PC-9 (cell line): ENCODE measurements around the gene MAGI2. TPM values are rescaled to one million over a fixed set of nuclear protein-coding genes. Genes with fewer than 3 reads are reported as not detected.

Experiments
- BruUV-seq: library from RNA; stranded (reverse); fragments of 400-500 nt; replicated peaks from 2 replicates; lab custom pipeline; 2021; lab: Mats Ljungman, UMichigan
- CTCF ChIA-PET: fragments of 300-600 bp; sonication (Branson Sonifier 250); formaldehyde crosslinking; loops from one replicate; lab custom pipeline; 2022; ENCODE audit warnings: antibody characterized with exemption; lab: Charles Lee
- POLR2A ChIA-PET: fragments of 300-600 bp; sonication (Branson Sonifier 250); formaldehyde crosslinking; loops from one replicate; lab custom pipeline; 2022; ENCODE audit warnings: antibody characterized with exemption; ENCODE audit not compliant: unreplicated experiment; lab: Charles Lee
- DNase-seq, 2 experiments: peaks; one replicate each; pipeline versions ENCODE4 v3.0.0 to v3.0.0-alpha.2; 2015 to 2022; ENCODE audit warnings: mixed read lengths in 1 of 2
- H2AFZ ChIP-seq: fragments of 200-600 bp; sonication (generic); 2 replicates; pipeline ENCODE4 v1.8.1; 2017; ENCODE audit warnings: antibody characterized with exemption
- H3F3A ChIP-seq: fragments of 200-600 bp; sonication (generic); 2 replicates; pipeline ENCODE4 v1.8.1; 2017; ENCODE audit warnings: antibody characterized with exemption, mild to moderate bottlenecking, low read depth; ENCODE audit not compliant: insufficient read depth
- H3K27ac ChIP-seq: fragments of 200-600 bp; sonication (generic); 2 replicates; pipeline ENCODE4 v1.6.1; 2016; ENCODE audit warnings: mixed run types
- H3K27me3 ChIP-seq: fragments of 200-600 bp; sonication (generic); 2 replicates; pipeline ENCODE4 v1.6.1; 2016; ENCODE audit warnings: low read depth, mixed run types; ENCODE audit not compliant: insufficient read depth
- H3K36me3 ChIP-seq: fragments of 200-600 bp; sonication (generic); 2 replicates; pipeline ENCODE4 v1.6.1; 2016; ENCODE audit warnings: low read depth, mixed run types
- H3K4me1 ChIP-seq: fragments of 200-600 bp; sonication (generic); replicated peaks from 2 replicates; pipeline ENCODE4 v1.6.1; 2016; ENCODE audit warnings: mixed run types; ENCODE audit not compliant: insufficient read depth
- H3K4me2 ChIP-seq: fragments of 200-600 bp; sonication (generic); 2 replicates; pipeline ENCODE4 v1.6.1; 2017; ENCODE audit warnings: mixed run types
- H3K4me3 ChIP-seq: fragments of 200-600 bp; sonication (generic); 2 replicates; pipeline ENCODE4 v1.6.1; 2016; ENCODE audit warnings: mixed run types
- H3K79me2 ChIP-seq: fragments of 200-600 bp; sonication (generic); 2 replicates; pipeline ENCODE4 v1.6.1; 2017; ENCODE audit warnings: low read depth, mixed run types
- H3K9me2 ChIP-seq: fragments of 200-600 bp; sonication (generic); 2 replicates; pipeline ENCODE4 v1.8.1; 2017; ENCODE audit warnings: mild to moderate bottlenecking; ENCODE audit not compliant: insufficient read depth
- H3K9me3 ChIP-seq: fragments of 200-600 bp; sonication (generic); 2 replicates; pipeline ENCODE4 v1.8.1; 2016; ENCODE audit warnings: low read depth; ENCODE audit not compliant: insufficient read depth
- H4K20me1 ChIP-seq: fragments of 200-600 bp; sonication (generic); 2 replicates; pipeline ENCODE4 v1.8.1; 2017; ENCODE audit not compliant: insufficient read depth
- EZH2 ChIP-seq: fragments of 200-600 bp; sonication (generic); IDR thresholded peaks from 2 replicates; pipeline ENCODE4 v1.8.0; 2017; ENCODE audit warnings: antibody characterized with exemption, low read depth
- intact Hi-C: fragments of 100-400 bp; cut with micrococcal nuclease; formaldehyde crosslinking; loops from one replicate; pipeline ENCODE4 v1.10.0; 2022; ENCODE audit not compliant: unreplicated experiment
- total RNA-seq: library from RNA; stranded (reverse); gene quantifications from 2 replicates; pipeline ENCODE4 v1.2.3, GENCODE V29; 2021
- TF ChIP-seq, protein P1 (sequence below): fragments of 200-600 bp; sonication (generic); conservative IDR thresholded peaks from 2 replicates; pipeline ENCODE4 v1.6.1; 2017; ENCODE audit warnings: mixed run types, antibody characterized with exemption, mild to moderate bottlenecking, moderate library complexity

Gene MAGI2
- total RNA-seq, 1 experiment from 2014 or later = 0.92 TPM

DNA sequence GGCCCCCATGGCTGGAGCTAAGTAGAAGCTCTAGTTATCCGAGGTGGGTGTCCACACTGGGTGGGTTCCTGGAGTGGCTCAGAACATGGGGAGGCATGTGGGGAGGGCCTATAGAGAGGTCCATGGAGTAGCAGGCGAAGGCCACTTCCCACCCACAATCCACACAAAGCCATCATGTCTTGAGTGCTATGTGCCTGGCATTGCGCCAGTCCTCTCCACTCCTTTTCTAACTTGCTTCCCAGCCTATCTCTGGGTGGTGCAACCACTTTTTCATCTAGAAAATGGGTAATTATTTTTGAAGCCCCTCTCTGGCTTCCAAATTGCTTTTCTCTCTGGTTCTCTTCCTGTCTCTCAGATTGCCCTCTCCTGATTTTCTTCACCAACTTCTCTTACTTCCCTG, 1391.3 kb downstream of the MAGI2 start:
- no TSS peak for BruUV-seq
- Histone ChIP-seq H3K4me2 (no peak overlapping the region), H3K79me2 (no peaks in the 10 kb centered on the region), H4K20me1 (no peaks in the 10 kb centered on the region), H3K9me2 (no peaks in the 10 kb centered on the region), H3K27ac (no peak overlapping the region), H2AFZ (no peak overlapping the region), H3K9me3 (no peaks in the 10 kb centered on the region), H3K36me3 (no peaks in the 10 kb centered on the region), H3K4me3 (no peak overlapping the region), H3K27me3 (no peaks in the 10 kb centered on the region), H3F3A (no peaks in the 10 kb centered on the region), H3K4me1 (no peaks in the 10 kb centered on the region)
- TF ChIP-seq, protein P1, sequence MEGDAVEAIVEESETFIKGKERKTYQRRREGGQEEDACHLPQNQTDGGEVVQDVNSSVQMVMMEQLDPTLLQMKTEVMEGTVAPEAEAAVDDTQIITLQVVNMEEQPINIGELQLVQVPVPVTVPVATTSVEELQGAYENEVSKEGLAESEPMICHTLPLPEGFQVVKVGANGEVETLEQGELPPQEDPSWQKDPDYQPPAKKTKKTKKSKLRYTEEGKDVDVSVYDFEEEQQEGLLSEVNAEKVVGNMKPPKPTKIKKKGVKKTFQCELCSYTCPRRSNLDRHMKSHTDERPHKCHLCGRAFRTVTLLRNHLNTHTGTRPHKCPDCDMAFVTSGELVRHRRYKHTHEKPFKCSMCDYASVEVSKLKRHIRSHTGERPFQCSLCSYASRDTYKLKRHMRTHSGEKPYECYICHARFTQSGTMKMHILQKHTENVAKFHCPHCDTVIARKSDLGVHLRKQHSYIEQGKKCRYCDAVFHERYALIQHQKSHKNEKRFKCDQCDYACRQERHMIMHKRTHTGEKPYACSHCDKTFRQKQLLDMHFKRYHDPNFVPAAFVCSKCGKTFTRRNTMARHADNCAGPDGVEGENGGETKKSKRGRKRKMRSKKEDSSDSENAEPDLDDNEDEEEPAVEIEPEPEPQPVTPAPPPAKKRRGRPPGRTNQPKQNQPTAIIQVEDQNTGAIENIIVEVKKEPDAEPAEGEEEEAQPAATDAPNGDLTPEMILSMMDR = no peak
- DNase-seq = no peak
- ChIA-PET CTCF (no interaction called here), POLR2A (no interaction called here)
- intact Hi-C loops = no loop called here

DNA sequence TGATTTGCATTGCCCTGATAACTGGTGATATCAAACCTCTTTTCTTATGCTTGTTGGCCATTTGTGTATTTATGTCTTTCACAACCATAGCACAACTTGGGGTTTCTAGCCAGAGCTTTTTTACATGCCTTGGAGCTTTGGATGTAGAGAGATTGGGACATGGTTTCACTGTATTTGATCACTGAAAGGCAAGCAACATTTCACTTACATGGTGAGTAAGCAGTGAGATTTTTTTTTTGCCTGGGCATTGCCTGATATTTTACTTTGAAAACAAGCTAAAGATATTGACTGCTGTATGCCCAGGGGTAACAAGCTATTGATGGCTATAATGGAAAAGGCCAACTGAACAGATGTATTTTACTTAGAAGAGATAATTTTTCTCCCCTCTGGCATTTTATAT, 1395.9 kb downstream of the MAGI2 start:
- ChIA-PET CTCF (no interaction called here), POLR2A (no interaction called here)
- H3K79me2 ChIP-seq = no peaks in the 10 kb centered on the region
- TF ChIP-seq, protein P1 = no peak
- no peak for TF ChIP-seq EZH2
- H3K27ac ChIP-seq = no peak overlapping the region
- no peak for DNase-seq
- H3K9me3 ChIP-seq = no peaks in the 10 kb centered on the region
- no peaks in the 10 kb centered on the region for H3K27me3 ChIP-seq
- no peaks in the 10 kb centered on the region for H3K36me3 ChIP-seq
- no peak overlapping the region for H2AFZ ChIP-seq
- no peaks in the 10 kb centered on the region for H3K4me1 ChIP-seq
- no peak overlapping the region for H3K4me2 ChIP-seq
- no peaks in the 10 kb centered on the region for H3K9me2 ChIP-seq
- no peaks in the 10 kb centered on the region for H3F3A ChIP-seq
- no peak overlapping the region for H3K4me3 ChIP-seq
- no TSS peak for BruUV-seq
- no peaks in the 10 kb centered on the region for H4K20me1 ChIP-seq
- intact Hi-C loops = no loop called here

DNA sequence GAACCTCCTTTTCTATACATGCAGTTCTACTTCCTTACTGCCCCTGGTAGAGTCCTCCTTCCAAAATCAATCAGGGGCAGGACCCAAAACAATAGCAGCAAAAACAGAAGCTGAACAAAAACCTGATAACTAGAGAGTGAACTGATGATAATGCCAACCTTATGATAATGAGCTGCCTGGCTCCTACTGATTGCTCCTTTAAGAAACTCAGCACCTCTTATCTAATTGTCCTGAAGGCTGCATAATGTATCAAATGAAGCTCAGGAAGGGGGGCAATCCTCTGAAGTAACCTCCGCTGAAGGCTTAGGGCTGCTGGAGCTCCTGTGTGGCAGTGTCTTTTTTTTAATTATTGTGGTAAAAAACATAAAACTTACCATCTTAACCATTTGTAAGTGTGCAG, 1397.9 kb downstream of the MAGI2 start:
- intact Hi-C loops = no loop called here
- H3K36me3 ChIP-seq = no peaks in the 10 kb centered on the region

More for the DNA sequence above, 1397.9 kb downstream of the MAGI2 start:
- no peaks in the 10 kb centered on the region for H3K79me2 ChIP-seq
- TF ChIP-seq EZH2 = no peak
- TF ChIP-seq, protein P1 = no peak
- no peak overlapping the region for H2AFZ ChIP-seq
- H3K27me3 ChIP-seq = no peaks in the 10 kb centered on the region
- CTCF ChIA-PET = no interaction called here
- H3K4me1 ChIP-seq = no peaks in the 10 kb centered on the region
- no peaks in the 10 kb centered on the region for H3K9me3 ChIP-seq
- DNase-seq = no peak
- no peak overlapping the region for H3K4me3 ChIP-seq
- no peaks in the 10 kb centered on the region for H3F3A ChIP-seq
- no peak overlapping the region for H3K4me2 ChIP-seq
- no TSS peak for BruUV-seq
- no peaks in the 10 kb centered on the region for H3K9me2 ChIP-seq
- no peaks in the 10 kb centered on the region for H4K20me1 ChIP-seq
- H3K27ac ChIP-seq = no peak overlapping the region
- POLR2A ChIA-PET = no interaction called here
